HG03135 (cell line): ENCODE results near the gene TMTC1.
A peak's percentile ranks its signal among the peaks of the same experiment; 100 is the strongest.

Experiments
- ATAC-seq: cut with Tn5 transposase; IDR thresholded peaks from one replicate; pipeline ENCODE4 v1.9.1; 2021; ENCODE audit warnings: mild to moderate bottlenecking, moderate library complexity; ENCODE audit not compliant: unreplicated experiment

TMTC1 gene

GRCh38 chr12:29781188-29781587 lies 2.6 kb downstream of the TMTC1 start:
- no peak for ATAC-seq

DNA sequence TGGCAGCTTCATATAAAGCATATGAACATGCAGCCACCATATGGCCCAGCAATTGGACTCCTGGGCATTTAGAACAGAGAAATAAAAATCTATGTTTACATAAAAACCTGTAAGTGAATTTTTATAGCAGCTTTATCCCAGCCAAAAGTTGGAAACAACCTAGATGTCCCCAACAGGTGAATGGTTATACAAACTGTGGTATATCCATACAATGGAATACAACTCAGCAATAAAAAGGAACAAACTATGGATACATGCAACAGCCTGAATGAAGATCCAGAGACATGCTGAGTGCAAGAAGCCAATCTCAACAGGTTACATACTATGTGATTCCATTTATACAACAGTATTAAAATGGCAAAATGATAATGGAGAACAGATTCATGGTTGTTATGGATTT lies 3.7 kb downstream of the TMTC1 start:
- ATAC-seq = no peak

- no peak for ATAC-seq
These were observed 5.2 kb downstream of the TMTC1 start for GRCh38 chr12:29778531-29778930.

- no peak for ATAC-seq
These were observed 10.7 kb downstream of the TMTC1 start for GRCh38 chr12:29773076-29773475.

DNA sequence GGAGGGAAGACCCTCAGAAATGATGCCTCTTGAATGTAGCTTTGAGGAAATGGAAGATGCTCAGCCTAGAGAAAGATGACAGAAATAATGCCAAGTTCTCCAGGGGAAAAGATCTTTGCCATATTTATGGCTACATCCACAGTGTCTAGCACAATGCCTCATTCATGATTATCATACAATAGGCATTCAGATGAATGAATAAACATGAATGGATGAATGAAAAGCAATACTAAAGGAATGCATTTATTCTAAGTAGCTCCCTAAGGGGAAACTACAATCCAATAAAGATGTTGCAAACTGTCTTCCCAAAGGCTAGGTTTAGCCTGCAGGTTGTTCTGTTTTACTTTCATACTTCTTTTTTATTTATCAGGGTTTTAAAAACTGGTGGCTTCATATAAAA lies 12.0 kb downstream of the TMTC1 start:
- ATAC-seq = no peak

GRCh38 chr12:29771165-29771564 lies 12.6 kb downstream of the TMTC1 start:
- no peak for ATAC-seq

DNA sequence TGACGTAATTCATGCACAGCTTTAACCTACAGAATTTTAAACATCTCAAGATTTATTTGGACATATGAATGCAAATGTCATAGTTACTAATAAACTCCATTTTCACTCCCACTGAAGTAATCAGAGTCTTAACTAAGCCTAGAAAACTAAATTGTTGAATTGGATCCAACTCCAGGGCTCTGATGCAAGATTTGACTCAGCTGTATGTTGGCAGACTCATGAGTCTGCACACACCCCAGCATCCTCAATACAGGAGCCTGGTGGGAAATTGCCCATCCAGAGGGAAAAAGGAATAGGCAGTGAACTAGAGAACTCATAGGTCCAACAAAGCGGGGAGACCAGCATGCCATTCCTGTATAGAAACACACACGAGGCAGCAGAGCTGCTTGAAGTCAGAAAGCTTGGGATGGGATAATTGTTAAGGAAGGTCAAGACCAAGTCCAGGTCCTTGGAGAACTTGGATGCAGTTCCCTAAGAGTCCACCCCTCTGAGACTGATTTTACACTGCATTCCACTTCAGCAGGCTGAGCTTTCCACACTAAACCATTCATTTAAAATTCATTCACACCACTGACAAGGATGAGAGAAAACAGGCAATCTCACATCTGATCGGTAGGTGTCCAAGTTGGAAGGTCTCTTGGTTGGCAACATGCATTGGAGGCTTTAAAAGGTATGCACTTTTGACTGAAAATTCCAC lies 14.4 kb downstream of the TMTC1 start:
- ATAC-seq = no peak

DNA sequence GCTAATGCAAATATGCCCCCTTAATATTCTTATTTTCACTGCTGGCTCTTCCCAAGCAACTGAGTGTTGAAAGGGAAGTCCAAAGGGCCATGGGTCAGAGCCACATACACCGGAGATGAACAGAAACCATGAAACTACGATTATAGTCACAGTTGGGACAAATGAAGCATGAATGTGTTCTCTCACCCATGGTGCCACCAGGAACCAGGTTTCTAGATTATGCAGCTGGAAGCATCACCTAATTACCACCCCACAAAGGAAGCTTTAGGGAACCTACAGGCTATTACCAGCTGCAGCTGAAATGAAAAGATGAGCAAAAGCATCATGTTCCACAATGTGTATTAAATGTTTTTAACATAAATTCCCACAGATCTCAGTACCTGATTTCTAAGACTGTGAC lies 15.4 kb downstream of the TMTC1 start:
- ATAC-seq = no peak

DNA sequence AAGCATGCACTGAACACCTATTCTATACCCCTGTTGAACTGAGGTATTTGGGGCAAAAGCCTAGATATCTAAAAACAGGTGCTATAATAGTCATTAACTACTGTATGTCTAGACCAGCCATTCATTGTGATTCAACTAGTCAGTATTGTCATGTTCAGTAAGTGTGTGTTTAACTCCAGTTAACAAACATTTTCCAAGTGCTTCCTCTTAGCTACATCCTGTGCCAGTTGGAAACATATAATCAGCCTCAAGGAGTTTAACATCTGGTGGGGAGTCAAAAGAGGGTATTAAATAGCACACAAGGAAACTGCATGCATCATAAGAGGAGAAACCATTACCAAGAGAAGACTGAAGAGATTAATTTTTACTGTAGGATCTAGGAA lies 20.4 kb downstream of the TMTC1 start:
- ATAC-seq = no peak

DNA sequence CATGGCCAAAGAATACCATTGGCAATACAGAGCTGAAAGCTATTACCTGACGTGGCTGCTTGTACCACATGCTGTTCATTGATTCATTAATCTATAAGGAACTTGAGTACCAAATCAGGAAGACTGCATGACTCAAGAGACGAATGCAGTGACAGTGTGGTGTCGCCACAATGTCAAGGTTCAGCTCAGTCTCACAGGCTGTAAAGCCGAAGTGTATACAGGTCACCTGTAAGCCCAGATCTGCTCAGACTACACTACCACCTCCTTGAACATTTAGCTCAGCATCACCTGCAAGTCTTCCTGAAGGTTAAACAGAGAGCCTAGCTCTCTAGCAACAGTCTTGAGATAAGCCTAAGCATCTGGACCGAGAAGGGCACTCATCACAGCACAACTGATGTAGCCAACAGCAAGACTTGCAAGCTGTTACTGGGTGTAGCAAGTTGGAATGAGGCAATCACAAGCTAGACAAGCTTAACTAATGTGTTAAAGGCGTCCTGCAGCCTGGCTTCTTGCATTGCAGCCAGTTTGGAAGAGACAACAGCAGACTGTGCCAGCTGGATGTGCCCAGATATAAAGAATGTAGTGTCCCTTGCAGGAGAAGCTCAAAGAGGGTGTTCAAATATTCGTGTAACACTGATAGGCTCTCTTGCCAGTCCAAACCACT lies 21.0 kb downstream of the TMTC1 start:
- no peak for ATAC-seq

GRCh38 chr12:29759950-29760349 lies 23.8 kb downstream of the TMTC1 start:
- ATAC-seq = no peak

DNA sequence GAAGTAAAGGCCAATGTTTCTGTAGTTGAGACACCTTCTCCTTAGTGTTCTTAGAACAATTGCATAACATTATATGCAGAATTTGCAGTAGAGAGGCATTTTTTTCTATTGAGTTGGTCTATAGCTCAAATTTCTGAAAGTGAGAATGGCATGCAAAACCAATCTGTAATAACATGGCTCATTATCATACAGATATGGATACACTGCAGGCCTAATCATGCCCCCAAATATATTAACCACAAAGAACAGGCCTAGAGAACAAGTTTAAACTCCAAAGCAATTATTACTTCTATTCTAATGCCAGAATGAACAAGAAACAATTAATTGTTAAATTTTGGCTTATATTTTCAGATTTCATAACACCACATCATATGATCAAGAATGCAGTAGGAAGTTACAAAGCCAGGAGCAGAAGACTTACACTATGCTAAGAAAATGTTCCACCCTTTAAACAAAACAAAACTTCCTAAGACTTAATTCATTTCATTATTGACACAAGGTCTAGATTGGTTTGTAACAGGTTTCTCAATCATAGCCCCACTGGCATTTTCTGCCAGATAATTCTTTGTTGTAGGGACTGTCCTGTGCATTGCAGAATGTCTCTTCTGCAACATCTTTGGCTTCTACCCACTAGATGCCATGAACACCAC lies 26.9 kb downstream of the TMTC1 start:
- no peak for ATAC-seq

GRCh38 chr12:29754235-29755189 lies 29.2 kb downstream of the TMTC1 start:
- ATAC-seq = no peak

DNA sequence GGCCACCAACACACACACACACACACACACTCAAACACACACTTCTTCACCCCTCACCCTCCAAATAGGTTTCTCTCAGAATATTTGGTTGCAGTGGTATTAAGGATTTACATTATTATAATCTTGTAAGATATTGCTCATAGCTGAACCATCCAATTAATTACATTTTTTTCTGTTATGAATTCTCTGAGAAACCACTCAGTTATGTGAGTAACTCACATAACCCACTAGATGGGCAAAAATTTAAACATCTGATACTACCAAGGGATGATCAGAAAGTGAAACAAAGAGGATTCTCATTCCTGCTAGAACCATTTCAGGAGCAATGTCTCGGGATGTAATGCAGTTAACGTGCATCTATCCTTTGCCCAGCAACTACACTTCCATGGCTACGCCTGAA lies 31.6 kb downstream of the TMTC1 start:
- no peak for ATAC-seq

DNA sequence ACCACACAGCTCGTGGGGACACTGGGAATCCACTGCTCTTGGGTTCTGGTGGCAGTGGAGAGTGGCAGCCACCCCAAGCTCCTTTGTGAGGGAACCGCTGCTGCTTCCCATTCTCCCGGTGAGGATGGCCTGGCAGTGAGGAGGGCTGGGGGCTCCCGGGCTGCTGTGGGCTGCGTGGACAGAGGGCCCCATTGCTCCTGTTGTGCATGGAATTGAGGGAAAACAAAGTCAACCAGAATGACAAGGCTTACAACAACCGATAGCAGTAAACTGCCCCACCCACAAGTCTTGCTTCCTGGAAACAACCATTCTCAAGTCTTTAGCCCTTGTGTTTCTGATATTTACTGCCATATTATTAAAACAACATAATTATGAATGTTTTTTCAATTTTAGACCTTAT lies 32.1 kb downstream of the TMTC1 start:
- no peak for ATAC-seq

GRCh38 chr12:29750928-29751220 lies 32.9 kb downstream of the TMTC1 start:
- no peak for ATAC-seq

GRCh38 chr12:29750131-29750927 lies 33.4 kb downstream of the TMTC1 start:
- peak; percentile 81 for ATAC-seq

DNA sequence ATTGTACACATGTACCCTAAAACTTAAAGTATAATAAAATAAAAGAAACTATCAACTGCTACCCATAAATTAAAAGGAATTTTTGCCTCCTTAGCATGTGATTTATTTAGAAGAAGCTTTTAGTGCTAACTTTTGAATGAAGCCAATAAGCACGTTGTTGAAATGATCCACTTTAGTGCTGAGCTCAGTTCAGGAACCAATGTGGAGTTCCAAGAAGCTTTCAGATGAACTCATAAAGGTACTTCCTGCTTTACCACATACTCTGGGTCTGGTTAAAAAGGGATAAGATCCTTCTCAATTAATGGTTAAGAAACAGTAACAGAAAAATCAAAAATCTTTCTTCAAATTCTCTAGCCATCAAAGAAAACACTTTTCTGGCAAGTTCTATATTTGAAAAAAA lies 39.4 kb downstream of the TMTC1 start:
- no peak for ATAC-seq

DNA sequence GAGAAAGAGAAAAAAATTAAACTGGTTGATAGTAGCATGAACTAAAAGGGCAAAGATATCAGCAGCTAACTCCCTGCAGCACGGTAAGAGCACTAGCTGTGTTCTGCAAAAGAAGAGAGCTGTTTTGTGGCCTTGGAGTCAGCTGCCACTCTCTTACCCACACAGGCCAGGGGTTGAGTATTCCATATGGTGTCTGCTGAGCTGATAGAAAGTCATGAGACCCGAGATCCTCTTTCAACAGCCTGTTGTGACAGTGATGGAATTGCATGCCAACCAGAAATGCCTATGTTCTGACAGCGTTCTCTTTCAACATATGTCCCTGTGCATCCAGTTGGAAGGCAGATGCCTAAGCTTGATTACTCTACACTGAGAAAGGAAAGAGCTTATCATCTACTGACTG lies 39.9 kb downstream of the TMTC1 start:
- no peak for ATAC-seq

DNA sequence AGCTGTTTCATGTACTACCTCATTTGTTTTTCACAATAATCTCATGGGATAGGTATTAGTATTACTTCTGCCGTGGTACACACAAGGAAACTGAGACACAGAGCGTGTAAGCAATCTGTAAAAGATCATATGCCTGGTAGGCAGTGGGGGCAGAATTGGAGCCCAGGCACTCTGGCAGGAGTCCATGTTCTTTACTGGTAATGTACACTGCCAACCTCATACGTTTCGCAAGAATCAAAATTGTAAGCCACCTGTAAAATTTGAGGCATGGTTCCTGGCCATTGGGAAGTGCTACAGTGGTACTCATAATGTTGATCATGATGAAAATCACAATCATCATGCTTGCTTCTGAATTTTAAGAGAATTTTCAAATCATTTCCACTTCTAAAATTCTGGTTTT lies 40.7 kb downstream of the TMTC1 start:
- ATAC-seq = no peak

DNA sequence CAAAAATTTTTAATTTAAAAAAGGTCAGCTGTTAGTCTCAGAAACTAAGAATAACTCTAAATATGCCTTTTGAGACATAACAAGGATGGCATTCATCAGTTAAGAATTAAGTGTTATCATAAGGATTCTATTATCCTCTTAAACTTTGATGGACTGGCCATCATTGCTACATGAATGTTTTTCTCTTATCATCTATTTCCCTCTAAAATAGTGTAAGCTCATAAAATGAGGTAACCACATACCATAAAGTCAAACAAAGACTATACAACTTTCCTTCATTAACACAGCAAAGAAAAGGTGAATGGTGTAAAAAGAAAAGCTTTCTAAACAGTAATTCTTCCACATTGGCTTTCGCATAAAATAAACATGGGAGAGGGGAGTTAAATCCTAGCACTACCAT lies 41.1 kb downstream of the TMTC1 start:
- no peak for ATAC-seq
